Urinary bladder (tissue), 4 donors: ENCODE data around the gene FAM184A. TPM values are rescaled to one million over a fixed set of nuclear protein-coding genes. Genes with fewer than 3 reads are reported as not detected.

Experiments used
- DNase-seq: peaks from one replicate; pipeline ENCODE4 v3.0.0-alpha.2; 2015; ENCODE audit errors: extremely low spot score
- H3K27ac ChIP-seq: one replicate; pipeline ENCODE4 v1.5.1; 2013; ENCODE audit warnings: low read depth, mild to moderate bottlenecking, moderate library complexity
- H3K36me3 ChIP-seq: one replicate; pipeline ENCODE4 v1.6.1; 2013; ENCODE audit warnings: mild to moderate bottlenecking, moderate library complexity; ENCODE audit not compliant: insufficient read depth
- H3K4me1 ChIP-seq: one replicate; pipeline ENCODE4 v1.6.1; 2013; ENCODE audit warnings: mild to moderate bottlenecking, moderate library complexity; ENCODE audit not compliant: insufficient read depth
- H3K4me3 ChIP-seq: one replicate; pipeline ENCODE4 v1.5.1; 2013; ENCODE audit warnings: low read depth, low read length
- WGBS: extraction: QIAGEN DNeasy Blood & Tissue Kit; methylation state at CpG from one replicate; pipeline ENCODE4 v1.1.7; 2013; 5-methylcytosine and 5-hydroxymethylcytosine counted together
- polyA plus RNA-seq: library from polyadenylated mRNA; stranded (reverse); fragments of 200-250 nt; gene quantifications from one replicate; pipeline ENCODE4 v1.2.3, GENCODE V29; 2013
- total RNA-seq: library from RNA; depleted of rRNA; stranded (reverse); fragments of >200 nt; gene quantifications from one replicate; pipeline ENCODE4 v1.2.3, GENCODE V29; 2014
- donor health status: healthy with polysubstance abuse.
- donor health status: healthy.

FAM184A gene
- total and polyA plus RNA-seq, 2 donors = 2.3 to 12.1 TPM

DNA sequence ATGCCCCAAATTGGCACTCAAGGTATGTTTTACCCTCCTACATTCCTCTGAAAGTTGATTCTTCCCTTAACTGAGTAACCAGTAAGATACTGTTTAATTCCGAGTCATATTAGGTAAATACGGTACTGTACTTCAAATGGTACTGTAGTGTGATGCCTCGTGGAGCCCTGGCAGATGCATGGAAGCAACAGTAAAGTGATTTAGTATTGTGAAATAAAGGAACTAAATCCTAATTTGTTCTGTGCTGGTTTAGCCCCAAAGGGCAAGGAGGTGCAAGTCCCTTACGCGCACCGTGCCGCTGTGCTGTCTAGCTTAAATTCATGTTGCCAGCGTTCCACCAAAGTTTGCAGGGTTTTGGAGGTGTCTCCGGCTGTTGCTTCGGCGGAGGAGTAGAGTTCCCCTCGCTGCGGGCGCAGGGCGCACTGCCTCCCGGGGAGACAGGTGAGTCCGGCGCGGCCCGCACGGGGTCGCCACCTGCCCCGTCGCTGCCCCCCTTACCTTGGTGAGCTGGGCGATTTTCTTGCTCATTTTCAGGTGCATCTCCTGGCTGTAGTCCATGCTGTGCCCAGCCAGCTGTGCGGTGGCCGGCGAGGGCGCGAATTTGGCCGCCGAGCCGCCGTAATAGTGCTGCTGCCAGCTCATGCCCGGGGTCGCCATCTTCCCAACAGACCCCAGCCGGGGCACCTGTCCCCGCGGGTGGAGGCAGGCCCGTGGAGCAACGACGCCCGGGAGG, 655 bp downstream of the FAM184A start:
- H3K4me3 ChIP-seq = peak overlapping the region; percentile 89
- no peak for DNase-seq
- H3K27ac ChIP-seq = peak overlapping the region; percentile 19
- no peaks in the 10 kb centered on the region for H3K4me1 ChIP-seq
- H3K36me3 ChIP-seq = no peaks in the 10 kb centered on the region
- 2% methylated on average over 43 of the region's 43 CpGs for WGBS

DNA sequence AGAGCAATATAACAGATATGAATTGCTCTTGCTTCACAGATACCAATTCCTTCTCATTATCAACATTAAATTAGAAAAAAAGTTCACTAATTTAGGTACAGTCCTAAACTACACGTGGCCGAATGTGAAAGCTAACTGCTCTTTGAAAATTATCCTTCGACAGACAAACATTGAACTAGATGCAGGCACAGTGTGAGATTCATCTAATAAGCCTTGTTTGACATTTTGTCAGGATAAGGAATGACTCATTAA, 1.1 kb downstream of the FAM184A start:
- Histone ChIP-seq H3K27ac (no peak overlapping the region), H3K4me3 (no peak overlapping the region), H3K4me1 (no peaks in the 10 kb centered on the region), H3K36me3 (no peaks in the 10 kb centered on the region)
- 40% methylated on average over 3 of the region's 3 CpGs for WGBS
- DNase-seq = no peak

DNA sequence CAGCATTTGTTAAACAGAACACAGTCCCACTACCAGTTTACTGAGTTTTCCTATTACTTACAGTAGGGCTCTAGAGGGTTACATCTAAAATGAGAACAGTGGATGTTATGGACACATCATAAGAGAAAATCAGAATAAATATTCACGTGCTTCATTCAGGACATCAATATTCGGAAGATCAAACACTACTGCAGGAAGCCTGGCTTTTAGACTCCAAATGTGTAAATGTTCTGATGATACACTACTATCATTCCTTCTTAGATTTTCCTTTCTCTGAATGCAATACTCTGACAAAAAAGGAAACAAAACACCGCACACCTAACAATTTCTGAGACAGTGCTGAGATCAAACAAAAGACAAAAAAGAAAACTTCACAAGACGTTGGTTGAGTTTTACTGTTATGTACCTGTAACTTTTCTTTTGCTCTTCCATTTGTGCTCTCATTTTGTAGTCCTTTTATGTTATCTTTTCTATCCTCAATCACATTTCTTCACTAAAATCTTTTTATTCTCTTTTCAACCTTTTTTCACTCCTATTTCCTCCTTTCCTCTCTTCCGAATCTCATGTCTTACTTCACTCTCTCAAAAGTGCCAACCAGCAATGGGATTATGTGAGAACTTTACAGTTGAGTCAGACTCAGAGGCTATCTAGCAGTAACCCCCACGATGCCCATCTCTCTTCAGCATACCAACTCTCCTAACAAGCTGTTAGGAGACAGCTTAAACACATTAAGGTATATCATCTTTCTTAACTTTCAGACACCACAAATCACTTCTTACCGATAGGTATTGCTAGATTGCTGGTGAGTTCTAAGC, 1.7 kb downstream of the FAM184A start:
- H3K4me1 ChIP-seq = no peaks in the 10 kb centered on the region
- DNase-seq = no peak
- 66% methylated on average over 7 of the region's 7 CpGs for WGBS
- H3K36me3 ChIP-seq = no peaks in the 10 kb centered on the region
- H3K27ac ChIP-seq = no peak overlapping the region
- no peak overlapping the region for H3K4me3 ChIP-seq

DNA sequence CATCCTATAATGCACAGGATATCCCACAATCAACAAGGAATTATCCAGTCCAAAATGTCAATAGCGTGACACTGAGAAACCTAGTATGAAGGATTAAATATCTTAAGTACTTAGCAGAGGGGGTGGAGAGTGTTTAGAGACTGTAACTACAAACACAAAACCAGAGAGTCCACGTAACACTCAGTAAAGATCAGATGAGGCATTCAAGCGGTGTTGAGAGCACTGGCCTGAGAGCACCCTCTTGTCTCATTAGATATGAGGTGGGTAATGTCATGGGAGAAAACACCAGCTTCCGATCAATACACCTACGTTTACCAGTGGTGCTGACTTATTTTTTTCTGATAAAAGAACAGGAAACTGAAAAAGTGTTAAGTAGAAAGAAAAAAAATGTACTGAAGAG, 2.3 kb downstream of the FAM184A start:
- no peaks in the 10 kb centered on the region for H3K36me3 ChIP-seq
- no peak overlapping the region for H3K27ac ChIP-seq
- WGBS = 85% methylated on average over 5 of the region's 5 CpGs
- H3K4me1 ChIP-seq = no peaks in the 10 kb centered on the region
- DNase-seq = no peak
- H3K4me3 ChIP-seq = no peak overlapping the region

DNA sequence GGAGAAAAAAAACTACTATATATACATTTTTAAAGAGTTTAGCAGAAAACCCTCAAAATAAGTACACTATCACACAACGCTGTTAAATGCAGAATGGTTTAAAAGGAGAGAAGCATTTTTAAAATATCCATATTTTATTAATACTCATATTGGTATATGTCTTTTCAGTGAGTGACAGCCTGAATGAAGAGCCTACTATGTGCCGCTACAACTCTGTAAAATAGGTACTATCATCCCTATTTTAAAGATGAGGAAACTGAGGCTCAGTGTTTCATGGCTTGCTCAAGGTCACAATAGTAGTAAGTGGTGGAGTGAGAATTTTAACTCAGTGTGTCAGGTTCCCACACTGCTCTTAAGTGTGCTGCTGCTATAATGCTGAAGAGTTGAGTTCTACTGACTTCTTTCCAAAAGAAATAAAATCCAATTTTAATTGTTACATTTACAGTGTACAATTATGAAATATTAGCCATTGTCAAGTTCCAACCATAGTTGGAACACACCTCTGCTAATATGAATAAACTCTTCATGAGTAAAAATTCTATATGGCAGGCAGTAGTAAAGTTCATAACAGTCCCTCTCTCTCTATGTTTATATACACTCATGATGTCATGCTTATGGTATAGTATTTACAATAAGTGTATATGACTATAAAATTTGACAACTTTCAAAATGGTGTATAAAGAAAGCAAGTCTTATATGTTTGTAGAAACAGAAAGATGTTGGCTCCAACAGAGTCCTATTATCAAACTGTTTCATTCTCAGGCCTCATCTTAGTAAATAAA, 3.1 kb downstream of the FAM184A start:
- 94% methylated on average over 2 of the region's 2 CpGs for WGBS
- DNase-seq = no peak
- no peak overlapping the region for H3K27ac ChIP-seq
- H3K4me1 ChIP-seq = no peaks in the 10 kb centered on the region
- no peaks in the 10 kb centered on the region for H3K36me3 ChIP-seq
- H3K4me3 ChIP-seq = no peak overlapping the region

DNA sequence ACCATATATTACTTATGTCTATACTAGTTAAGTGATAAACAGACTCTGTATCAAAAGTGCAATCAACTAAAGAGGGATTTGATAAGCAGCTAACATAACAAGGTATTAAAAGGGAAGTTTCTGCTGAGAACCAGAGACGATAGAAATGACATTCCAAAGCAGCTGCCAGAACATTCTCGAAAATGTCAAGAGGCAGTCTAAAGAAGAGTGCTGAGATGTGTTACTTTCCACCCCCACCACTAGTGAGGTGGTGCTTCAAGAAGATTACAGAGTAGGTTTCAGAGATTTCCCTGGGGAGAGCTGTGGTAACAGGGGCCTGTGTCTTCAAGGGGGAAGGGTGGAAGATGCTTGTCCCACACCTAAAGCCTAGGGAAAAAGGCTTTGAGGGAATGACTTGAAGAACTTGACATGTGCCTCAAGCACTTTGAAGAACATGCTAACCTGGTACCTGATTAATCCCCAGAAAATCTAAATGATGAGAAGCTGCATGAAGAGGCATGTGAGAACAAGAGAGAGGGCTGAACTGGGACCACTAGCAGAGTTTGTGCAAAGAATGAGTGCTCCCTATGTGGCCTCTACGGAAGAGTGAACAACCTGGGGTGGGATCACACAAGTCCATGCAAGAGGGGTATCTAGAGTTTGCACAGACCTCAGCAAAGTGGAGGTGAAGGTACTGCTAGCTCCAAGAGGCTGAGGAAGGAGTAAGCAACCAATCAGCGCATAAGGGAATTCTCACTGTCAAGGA, 5.0 kb downstream of the FAM184A start:
- H3K36me3 ChIP-seq = no peaks in the 10 kb centered on the region
- 78% methylated on average over 4 of the region's 4 CpGs for WGBS
- H3K4me1 ChIP-seq = no peaks in the 10 kb centered on the region
- H3K27ac ChIP-seq = no peak overlapping the region
- no peak for DNase-seq
- no peak overlapping the region for H3K4me3 ChIP-seq

DNA sequence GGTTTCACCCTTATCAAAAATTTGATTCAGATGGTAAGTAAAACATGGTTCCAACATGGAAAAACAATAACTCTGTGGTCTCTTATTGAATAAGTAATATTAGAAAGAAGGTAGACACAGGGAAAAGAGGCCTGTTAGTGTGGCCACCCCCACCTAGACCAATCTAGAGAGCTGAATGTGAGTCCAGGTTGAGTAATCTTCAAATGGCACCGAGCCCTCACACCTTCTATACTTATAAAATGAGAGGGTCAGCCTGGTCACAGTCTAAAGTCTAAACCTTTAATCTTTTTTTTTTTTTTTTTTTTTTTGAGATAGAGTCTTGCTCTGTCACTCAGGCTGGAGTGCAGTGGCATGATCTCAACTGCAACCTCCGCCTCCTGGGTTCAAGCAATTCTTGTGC, 6.9 kb downstream of the FAM184A start:
- H3K4me3 ChIP-seq = no peak overlapping the region
- H3K27ac ChIP-seq = no peak overlapping the region
- H3K36me3 ChIP-seq = no peaks in the 10 kb centered on the region
- no peak for DNase-seq
- H3K4me1 ChIP-seq = no peaks in the 10 kb centered on the region
- over 99% methylated on average over 2 of the region's 2 CpGs for WGBS

DNA sequence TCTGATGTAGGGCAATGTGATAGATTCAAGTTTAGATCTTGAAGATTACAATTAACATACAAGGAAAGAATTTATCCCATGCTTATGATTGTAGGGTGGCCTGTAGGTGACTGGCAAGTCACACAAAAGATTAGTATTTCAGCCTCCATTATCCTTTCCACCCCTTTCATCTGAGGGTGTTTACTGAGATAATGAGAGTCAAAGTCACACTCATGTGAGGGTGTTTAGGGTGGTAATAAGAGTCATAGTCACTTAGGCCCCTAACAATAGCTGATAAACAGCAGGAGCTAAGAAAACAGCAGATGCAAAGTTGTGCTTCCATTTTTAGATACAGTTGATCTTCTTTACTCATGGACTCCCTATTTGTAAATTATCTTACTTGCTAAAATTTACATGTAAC, 11.4 kb downstream of the FAM184A start:
- Histone ChIP-seq H3K27ac (no peak overlapping the region), H3K36me3 (no peaks in the 10 kb centered on the region), H3K4me1 (no peaks in the 10 kb centered on the region), H3K4me3 (no peak overlapping the region)
- no peak for DNase-seq

DNA sequence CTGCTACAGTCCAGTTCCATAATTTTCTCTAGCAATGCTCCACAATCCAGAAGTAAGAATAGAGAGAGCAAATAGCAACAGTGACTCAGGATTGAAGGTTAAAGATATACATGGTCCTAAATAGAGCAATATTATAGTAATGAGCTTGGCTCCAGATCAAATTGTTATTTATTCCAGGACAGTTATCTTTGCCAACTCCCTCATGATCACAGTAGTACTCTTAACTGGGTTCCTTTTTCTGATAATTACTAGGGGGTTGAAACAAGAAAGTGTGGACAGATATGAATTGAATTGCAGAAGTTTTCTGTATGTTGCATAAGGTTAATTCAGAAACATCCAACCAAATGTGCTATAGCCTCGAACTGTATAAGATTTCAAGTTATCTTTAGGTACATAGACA, 11.9 kb downstream of the FAM184A start:
- H3K4me3 ChIP-seq = no peak overlapping the region
- 76% methylated on average over 1 of the region's 1 CpG for WGBS
- no peaks in the 10 kb centered on the region for H3K4me1 ChIP-seq
- no peaks in the 10 kb centered on the region for H3K36me3 ChIP-seq
- DNase-seq = no peak
- no peak overlapping the region for H3K27ac ChIP-seq

DNA sequence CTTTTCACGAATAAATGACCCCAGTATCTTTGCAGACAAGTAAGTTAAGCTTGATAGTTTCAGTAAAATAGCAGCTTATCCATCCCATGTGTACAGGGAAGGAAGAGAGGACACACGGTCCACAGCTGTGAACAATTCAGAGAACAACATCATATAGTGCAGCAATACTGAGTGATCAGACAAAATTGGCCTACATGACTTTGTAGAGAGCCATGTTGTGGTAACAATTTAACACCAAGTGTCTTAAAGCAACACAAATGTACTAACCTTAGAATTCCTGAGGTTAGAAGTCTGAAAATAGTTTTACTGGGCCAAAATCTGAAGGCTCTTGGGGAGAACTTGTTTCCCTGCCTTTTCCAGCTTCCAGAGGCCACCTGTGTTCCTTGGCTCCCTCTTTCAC, 12.5 kb downstream of the FAM184A start:
- no peak overlapping the region for H3K4me3 ChIP-seq
- no peaks in the 10 kb centered on the region for H3K4me1 ChIP-seq
- no peaks in the 10 kb centered on the region for H3K36me3 ChIP-seq
- DNase-seq = no peak
- 78% methylated on average over 2 of the region's 2 CpGs for WGBS
- H3K27ac ChIP-seq = no peak overlapping the region

DNA sequence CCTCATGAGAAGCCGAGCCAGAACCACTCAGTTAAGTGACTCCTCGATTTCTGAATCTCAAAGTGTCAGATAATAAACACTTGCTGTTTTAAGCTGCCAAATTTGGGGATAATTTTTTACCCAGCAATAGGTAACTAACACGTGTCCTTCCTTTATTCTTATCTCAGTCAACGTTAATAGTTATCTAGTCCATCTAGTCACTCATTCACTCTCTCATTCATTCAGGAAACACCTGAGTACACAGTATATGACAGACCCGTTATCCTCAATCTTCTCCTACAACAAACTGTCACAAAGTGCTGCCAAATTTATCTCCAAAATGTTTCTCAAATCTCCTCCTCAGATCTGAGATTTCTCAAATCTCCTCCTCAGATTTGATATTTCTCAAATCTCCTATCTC, 13.1 kb downstream of the FAM184A start:
- no peak for DNase-seq
- Histone ChIP-seq H3K4me3 (no peak overlapping the region), H3K36me3 (no peaks in the 10 kb centered on the region), H3K27ac (no peak overlapping the region), H3K4me1 (no peaks in the 10 kb centered on the region)
- 75% methylated on average over 5 of the region's 5 CpGs for WGBS

DNA sequence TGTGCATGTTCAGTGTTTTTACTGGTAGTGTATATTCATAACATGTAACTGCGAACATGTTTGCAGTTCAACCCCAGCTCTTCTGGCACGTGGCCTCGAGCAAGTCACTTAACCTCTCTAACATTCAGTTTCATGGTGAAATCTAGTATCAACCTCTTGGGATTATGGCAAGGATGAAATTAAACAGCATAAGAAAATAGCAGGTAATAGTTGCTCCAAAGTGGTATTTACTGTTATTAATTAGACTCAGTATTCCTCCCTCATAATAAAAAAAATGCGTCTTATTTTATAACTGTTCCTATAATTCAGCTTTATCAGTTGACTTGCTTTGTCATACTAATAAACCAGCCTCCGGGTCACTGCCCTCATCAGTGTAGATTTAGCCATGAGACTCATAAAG, 15.0 kb downstream of the FAM184A start:
- DNase-seq = no peak
- H3K36me3 ChIP-seq = no peaks in the 10 kb centered on the region
- no peaks in the 10 kb centered on the region for H3K4me1 ChIP-seq
- no peak overlapping the region for H3K4me3 ChIP-seq
- H3K27ac ChIP-seq = no peak overlapping the region
- WGBS = 83% methylated on average over 5 of the region's 5 CpGs

DNA sequence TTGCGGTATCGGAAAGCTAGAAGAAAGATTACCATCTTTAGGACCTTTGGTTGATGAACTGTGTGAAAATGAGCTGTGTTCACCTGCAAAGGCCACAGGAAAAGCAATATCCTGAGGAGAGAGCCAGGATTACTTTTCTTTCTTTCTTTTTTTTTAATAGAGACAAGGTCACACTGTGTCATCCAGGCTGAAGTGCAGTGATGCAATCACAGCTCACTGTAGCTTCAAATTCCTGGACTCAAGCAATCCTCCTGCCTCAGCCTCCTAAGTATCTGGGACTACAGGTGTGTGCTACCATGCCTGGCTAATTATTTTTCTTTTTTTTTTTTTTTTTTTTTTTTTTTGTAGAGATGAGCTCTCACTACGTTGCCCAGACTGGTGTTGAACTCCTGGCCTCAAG, 17.2 kb downstream of the FAM184A start:
- no peak overlapping the region for H3K4me3 ChIP-seq
- DNase-seq = no peak
- H3K36me3 ChIP-seq = no peaks in the 10 kb centered on the region
- WGBS = 95% methylated on average over 3 of the region's 3 CpGs
- no peaks in the 10 kb centered on the region for H3K4me1 ChIP-seq
- H3K27ac ChIP-seq = no peak overlapping the region
